A673 (cell line): Measurements from ENCODE around the gene DDC. TPM values are rescaled to one million over a fixed set of nuclear protein-coding genes. Genes with fewer than 3 reads are reported as not detected.

Experiments used
- BruUV-seq: library from RNA; stranded (reverse); fragments of 400-500 nt; replicated peaks from 2 replicates; lab custom pipeline; 2021; lab: Mats Ljungman, UMichigan
- CTCF ChIA-PET: fragments of 300-600 bp; sonication (Branson Sonifier 250); formaldehyde crosslinking; loops from one replicate; lab custom pipeline; 2022; ENCODE audit warnings: antibody characterized with exemption; lab: Charles Lee
- POLR2A ChIA-PET: fragments of 300-600 bp; sonication (Branson Sonifier 250); formaldehyde crosslinking; loops from one replicate; lab custom pipeline; 2022; ENCODE audit warnings: antibody characterized with exemption; ENCODE audit not compliant: low non-redundant PET; lab: Charles Lee
- DNase-seq: peaks from one replicate; pipeline ENCODE4 v3.0.0-alpha.2; 2015; ENCODE audit warnings: low spot score
- H3K27ac ChIP-seq: fragments of 200-600 bp; sonication (generic); 2 replicates; pipeline ENCODE4 v1.5.1; 2016; ENCODE audit warnings: mixed run types, low read depth, mild to moderate bottlenecking, mixed read lengths, antibody characterized with exemption, low read length; ENCODE audit not compliant: poor library complexity, severe bottlenecking
- H3K27me3 ChIP-seq: fragments of 200-600 bp; sonication (generic); replicated peaks from 2 replicates; pipeline ENCODE4 v1.6.1; 2017; ENCODE audit warnings: mixed run types, low read depth, mild to moderate bottlenecking, mixed read lengths, antibody characterized with exemption, low read length; ENCODE audit not compliant: insufficient read depth, poor library complexity
- H3K36me3 ChIP-seq: fragments of 200-600 bp; sonication (generic); 2 replicates; pipeline ENCODE4 v1.6.1; 2016; ENCODE audit warnings: mixed run types, mild to moderate bottlenecking, mixed read lengths, antibody characterized with exemption, low read length; ENCODE audit not compliant: insufficient read depth, poor library complexity, severe bottlenecking
- H3K4me1 ChIP-seq: fragments of 200-600 bp; sonication (generic); 2 replicates; pipeline ENCODE4 v1.6.1; 2017; ENCODE audit warnings: mixed run types, mild to moderate bottlenecking, mixed read lengths, antibody characterized with exemption, low read length; ENCODE audit not compliant: insufficient read depth, poor library complexity, severe bottlenecking
- H3K4me3 ChIP-seq: fragments of 200-600 bp; sonication (generic); 2 replicates; pipeline ENCODE4 v1.5.1; 2016; ENCODE audit warnings: low read depth, mixed run types, mild to moderate bottlenecking, mixed read lengths, low read length; ENCODE audit not compliant: poor library complexity, severe bottlenecking
- H3K9me3 ChIP-seq: fragments of 200-600 bp; sonication (generic); 2 replicates; pipeline ENCODE4 v1.6.1; 2016; ENCODE audit warnings: mixed run types, low read depth, mild to moderate bottlenecking, mixed read lengths, antibody characterized with exemption, low read length; ENCODE audit not compliant: poor library complexity, severe bottlenecking
- EZH2 ChIP-seq: fragments of 200-600 bp; sonication (generic); IDR thresholded peaks from 2 replicates; pipeline ENCODE4 v1.6.1; 2017; ENCODE audit warnings: borderline replicate concordance, low read depth, mild to moderate bottlenecking, mixed read lengths, antibody characterized with exemption, low read length; ENCODE audit not compliant: poor library complexity, severe bottlenecking
- intact Hi-C: fragments of 100-400 bp; cut with micrococcal nuclease; formaldehyde crosslinking; loops from one replicate; pipeline ENCODE4 v1.10.0; 2022; ENCODE audit not compliant: unreplicated experiment
- total RNA-seq: library from RNA; stranded (reverse); gene quantifications from 2 replicates; pipeline ENCODE4 v1.2.3, GENCODE V29; 2021
- TF ChIP-seq, protein P1 (sequence below): fragments of 300-800, 200-600 bp; sonication (generic); conservative IDR thresholded peaks from 2 replicates; pipeline ENCODE4 v1.5.1; 2017; ENCODE audit warnings: low read depth, mild to moderate bottlenecking, antibody characterized with exemption, low read length, moderate library complexity, mixed read lengths

DDC gene
- total RNA-seq, 1 experiment from 2014 or later, result not detected

GRCh38 chr7:50544992-50545391 is 20.2 kb downstream of the DDC start:
- ChIA-PET POLR2A (no interaction called here), CTCF (no interaction called here)
- TF ChIP-seq, protein P1, sequence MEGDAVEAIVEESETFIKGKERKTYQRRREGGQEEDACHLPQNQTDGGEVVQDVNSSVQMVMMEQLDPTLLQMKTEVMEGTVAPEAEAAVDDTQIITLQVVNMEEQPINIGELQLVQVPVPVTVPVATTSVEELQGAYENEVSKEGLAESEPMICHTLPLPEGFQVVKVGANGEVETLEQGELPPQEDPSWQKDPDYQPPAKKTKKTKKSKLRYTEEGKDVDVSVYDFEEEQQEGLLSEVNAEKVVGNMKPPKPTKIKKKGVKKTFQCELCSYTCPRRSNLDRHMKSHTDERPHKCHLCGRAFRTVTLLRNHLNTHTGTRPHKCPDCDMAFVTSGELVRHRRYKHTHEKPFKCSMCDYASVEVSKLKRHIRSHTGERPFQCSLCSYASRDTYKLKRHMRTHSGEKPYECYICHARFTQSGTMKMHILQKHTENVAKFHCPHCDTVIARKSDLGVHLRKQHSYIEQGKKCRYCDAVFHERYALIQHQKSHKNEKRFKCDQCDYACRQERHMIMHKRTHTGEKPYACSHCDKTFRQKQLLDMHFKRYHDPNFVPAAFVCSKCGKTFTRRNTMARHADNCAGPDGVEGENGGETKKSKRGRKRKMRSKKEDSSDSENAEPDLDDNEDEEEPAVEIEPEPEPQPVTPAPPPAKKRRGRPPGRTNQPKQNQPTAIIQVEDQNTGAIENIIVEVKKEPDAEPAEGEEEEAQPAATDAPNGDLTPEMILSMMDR, result no peak
- no peak for TF ChIP-seq EZH2
- no peak for DNase-seq
- Histone ChIP-seq H3K4me1 (no peaks in the 10 kb centered on the region), H3K36me3 (no peaks in the 10 kb centered on the region), H3K27ac (no peak overlapping the region), H3K9me3 (no peaks in the 10 kb centered on the region), H3K4me3 (no peak overlapping the region), H3K27me3 (no peaks in the 10 kb centered on the region)
- no TSS peak for BruUV-seq
- intact Hi-C loops, result no loop called here

DNA sequence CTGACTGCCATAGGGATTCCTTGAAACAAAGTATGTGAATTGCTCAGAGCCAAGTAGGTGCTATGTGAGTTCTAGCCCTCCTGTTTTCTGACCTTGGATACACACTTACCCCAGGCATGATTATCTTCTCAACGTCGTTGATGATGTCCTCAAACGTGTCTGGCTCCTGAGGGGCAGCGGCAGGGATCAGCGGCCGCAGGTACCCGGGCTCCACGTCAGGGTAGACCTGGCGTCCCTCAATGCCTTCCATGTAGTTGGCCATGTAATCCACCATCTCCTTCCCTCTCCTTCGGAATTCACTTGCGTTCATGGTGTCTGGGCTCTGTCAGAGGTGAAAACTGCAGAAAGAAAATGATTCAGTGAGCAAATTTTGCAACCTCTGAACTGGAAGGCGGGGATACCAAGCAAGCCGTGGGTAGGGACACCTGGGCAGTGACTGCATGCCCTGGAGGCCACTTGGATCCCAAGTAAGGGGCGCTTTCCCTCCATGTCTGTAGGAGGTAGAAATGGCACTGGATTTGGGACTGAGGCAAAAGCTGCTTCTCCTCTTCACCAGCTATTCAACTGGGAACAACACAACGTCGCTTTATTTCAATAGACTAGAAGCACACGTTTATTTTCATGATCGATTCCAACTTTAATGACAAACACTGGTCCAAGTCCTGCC is 21.3 kb downstream of the DDC start:
- ChIA-PET CTCF (no interaction called here), POLR2A (no interaction called here)
- TF ChIP-seq, protein P1, result no peak
- no peak for TF ChIP-seq EZH2
- no TSS peak for BruUV-seq
- Histone ChIP-seq H3K4me1 (no peaks in the 10 kb centered on the region), H3K36me3 (no peaks in the 10 kb centered on the region), H3K27ac (no peak overlapping the region), H3K27me3 (no peaks in the 10 kb centered on the region), H3K4me3 (no peak overlapping the region), H3K9me3 (no peaks in the 10 kb centered on the region)
- intact Hi-C loops, result no loop called here
- DNase-seq, result no peak

- Histone ChIP-seq H3K27me3 (no peaks in the 10 kb centered on the region), H3K27ac (no peak overlapping the region), H3K9me3 (no peaks in the 10 kb centered on the region), H3K4me3 (no peak overlapping the region), H3K36me3 (no peaks in the 10 kb centered on the region), H3K4me1 (no peaks in the 10 kb centered on the region)
- DNase-seq, result no peak
- ChIA-PET CTCF (no interaction called here), POLR2A (no interaction called here)
- intact Hi-C loops, result no loop called here
- TF ChIP-seq, protein P1, result no peak
- no peak for TF ChIP-seq EZH2
- no TSS peak for BruUV-seq
Observed at GRCh38 chr7:50542132-50542531, 23.1 kb downstream of the DDC start.
